ENCODE results near the gene MYOD1.

GRCh38 chr11:17755891-17756290, 36.5 kb downstream of the MYOD1 start:
- no peak for TF ChIP-seq CTCF (IDR thresholded peaks at IDR 0.05)
- TF ChIP-seq POLR2A (IDR thresholded peaks at IDR 0.05): no peak
